GM19438 (cell line): ENCODE measurements around the gene IQCB1.
"Not testable (repeated sequence)": the region's sequence is repeated elsewhere in the genome, so short reads cannot be mapped to it uniquely, and the experiment has no call there.

Source experiments
- ATAC-seq: cut with Tn5 transposase; IDR thresholded peaks from one replicate; pipeline ENCODE4 v1.9.1; 2021; ENCODE audit warnings: low read depth; ENCODE audit not compliant: unreplicated experiment

The IQCB1 gene

DNA sequence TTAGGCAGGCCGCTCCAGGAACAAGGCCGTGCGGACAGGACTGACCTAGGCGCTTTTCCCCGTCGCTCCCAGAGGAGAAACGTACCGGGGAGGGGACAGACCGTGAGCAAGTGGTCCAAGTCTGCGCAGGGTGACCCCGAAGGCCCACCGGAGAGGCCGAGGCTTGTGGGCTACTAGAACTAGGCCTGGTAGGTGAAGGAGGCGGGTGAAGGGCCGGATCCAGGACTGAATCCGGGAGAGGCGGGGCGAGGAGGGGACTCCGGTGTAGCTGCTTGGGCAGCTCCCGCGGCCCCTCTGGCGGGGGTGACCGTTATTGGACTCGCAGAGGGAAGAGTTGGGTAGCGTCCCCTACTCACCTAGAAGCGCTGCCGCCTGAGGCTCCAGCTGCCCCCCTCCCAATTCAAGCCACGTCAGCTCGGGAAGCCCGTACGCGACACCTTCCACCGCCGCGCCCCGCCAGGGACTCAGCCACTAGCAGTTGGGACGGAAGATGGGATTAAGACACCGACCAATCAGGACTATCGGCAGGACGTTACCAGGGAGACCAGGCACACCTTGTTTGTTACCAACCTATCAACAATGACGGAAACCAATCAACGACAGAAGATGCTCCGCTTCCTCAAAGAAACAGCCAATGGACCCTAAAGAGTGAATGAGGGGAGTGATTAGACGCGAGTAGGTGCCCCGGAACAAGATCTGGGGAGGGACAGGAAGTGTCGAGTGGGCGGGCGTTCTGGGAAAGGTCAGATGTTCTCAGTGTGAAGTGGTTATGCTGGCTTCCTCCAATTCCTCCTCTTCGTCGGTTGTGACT, 85.4 kb downstream of the IQCB1 start, which contains the start of gene GOLGB1:
TSS of gene GOLGB1 (minus strand) at position 466 of the 811 bp plus-strand sequence. CDS start 18,770 bp downstream, outside the sequence.
- peak; percentile 95 for ATAC-seq

DNA sequence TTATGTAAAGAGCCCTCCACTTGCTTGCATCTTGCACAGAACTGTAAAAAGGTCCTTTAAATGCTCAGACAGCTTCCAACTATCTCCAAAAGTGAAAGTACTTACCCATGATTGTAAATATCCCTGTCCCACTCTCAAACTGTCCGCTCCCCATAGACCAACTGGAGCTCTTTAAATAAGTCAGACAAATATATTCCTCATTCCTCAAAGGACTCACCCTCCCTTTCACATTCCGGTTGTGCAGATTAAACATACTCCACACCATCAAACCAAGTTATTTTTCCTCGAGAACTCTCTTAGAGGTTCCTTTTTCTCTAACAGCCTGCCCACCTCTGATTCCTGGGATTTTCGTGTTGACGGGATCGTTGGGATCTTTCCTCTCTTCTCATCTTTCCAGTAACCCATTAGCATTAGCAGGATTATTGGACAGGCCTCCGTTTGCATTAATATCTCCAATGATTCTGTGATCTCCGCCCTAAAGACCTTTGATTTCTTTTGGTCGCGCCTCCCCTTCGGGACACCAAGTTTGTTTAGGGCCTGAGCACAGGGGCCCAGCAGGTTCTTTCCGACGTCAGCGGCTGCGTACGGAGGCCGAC, 86.1 kb downstream of the IQCB1 start:
- ATAC-seq = peak; percentile 32

DNA sequence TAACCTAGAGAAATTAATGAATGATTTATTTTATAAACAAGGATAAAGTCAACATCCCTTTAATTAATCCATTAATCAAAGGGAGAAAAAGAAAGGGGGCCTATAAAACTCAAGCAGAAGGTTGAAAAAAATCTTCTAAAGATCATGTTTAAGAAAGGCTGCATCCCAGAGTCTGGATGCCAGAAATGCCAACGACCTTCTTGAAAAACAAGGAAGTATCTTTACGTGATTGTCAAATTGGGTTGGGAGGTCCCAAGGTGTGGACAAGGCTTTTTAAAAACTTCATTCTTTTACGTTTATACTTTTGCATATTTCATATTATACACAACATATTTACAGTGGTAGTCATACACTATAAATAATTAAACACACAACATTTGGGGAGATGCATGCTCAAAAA, 86.9 kb downstream of the IQCB1 start:
- no peak for ATAC-seq

DNA sequence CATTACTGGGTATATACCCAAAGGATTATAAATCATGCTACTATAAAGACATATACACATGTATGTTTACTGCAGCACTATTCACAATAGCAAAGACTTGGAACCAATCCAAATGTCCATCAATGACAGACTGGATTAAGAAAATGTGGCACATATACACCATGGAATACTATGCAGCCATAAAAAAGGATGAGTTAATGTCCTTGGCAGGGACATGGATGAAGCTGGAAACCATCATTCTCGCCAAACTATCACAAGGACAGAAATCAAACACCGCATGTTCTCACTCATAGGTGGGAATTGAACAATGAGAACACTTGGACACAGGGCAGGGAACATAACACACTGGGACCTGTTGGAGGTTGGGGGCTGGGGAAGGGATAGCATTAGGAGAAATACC, 91.8 kb downstream of the IQCB1 start:
- ATAC-seq = not testable (repeated sequence)

DNA sequence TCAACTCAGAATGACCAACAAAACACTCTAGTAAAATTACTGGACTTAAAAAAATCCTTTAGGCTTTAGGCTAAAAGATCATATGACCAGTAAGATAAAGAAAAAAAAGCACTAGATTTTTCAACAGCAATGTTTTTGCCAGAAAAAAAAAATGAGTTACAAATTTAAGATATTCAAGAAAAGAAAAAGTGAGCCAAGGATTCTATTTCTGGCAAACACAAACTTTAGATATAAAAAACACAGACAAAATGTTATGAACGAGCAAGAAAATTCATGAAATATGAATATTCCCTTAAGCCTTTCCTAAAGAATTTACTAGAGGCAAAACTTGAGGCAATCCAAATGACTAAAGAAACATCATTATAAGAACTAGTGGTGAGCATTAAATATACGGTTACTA, 94.0 kb downstream of the IQCB1 start:
- ATAC-seq = no peak

DNA sequence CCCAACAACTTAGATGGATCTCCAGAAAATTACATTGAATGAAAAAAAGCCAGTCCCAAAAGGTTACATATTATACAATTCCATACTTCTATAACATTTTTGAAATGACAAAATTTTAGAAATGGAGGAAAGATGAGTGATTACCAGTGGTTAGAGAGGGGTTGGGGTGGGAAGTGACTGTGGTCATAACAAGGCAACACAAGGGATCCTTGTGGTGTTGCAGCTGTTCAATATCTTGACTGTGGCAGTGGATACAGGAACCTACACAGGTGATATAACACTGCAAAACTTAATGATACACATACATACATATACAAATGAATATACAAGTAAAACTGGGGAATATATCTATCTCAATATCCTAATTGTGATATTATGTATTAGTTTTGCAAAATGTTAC, 95.0 kb downstream of the IQCB1 start:
- ATAC-seq = no peak

DNA sequence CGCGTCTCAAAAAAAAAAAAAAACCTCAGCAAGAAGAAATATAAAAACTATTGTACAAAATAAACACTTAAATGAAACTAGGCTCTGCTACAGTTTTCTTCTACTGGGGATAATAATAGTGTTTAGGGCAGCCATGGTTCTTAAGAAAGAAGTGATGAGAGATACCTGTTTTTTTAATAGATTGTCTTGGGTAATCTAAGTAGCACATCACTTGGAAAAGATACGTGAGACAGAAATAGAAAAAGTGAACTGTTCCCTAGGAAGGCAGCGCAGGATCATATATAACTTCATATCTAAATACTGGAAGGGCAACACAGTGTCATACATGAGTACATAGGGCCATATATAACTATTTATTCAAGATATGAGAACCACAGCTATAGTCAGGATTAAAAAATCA, 97.2 kb downstream of the IQCB1 start:
- no peak for ATAC-seq

DNA sequence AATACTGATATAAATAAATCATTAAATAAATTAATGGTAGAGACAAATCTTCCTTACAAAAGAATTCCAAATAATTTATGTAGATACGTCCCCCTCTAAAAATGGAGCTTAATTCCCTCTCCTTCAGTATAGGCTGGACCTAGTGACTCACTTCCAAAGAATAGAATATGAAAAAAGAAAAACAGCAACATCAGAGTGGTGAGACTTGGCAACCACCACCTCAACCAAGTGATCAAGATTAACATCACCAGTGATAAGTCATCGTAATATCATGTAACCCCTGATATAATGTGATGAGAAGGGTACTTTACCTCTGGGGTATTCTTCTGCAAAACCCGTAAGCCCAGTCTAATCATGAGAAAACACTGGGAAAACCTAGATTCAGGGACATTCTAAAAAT, 98.7 kb downstream of the IQCB1 start:
- ATAC-seq = no peak

DNA sequence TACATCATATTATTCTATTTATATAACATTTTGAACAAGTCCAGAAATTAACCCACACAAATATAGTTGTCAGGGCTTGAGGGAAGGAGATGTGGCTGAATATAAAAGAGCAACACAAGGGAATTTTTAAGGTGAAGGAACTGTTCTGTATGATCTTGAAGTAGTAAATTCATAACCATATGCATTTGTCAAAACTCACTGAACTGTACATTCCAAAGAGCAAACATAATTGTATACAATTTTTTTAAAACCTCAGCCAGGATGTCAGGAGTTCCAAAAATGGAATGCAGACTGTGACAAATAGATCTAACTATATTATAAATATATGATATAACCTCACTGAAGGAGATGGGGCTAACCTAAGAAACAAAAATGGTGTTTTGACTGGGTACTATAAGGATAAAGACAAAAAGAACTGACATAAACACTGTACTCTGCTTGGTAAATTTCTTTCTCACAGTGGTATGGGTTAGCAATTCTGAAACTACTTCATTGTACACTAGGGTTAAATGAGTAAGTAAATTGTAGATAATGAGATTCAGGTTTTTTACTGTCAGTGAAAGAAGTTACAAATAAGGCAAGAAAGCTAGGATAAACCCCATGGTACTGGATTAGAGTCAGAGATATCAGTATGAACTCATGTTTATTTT, 99.7 kb downstream of the IQCB1 start:
- ATAC-seq = peak; percentile 81

DNA sequence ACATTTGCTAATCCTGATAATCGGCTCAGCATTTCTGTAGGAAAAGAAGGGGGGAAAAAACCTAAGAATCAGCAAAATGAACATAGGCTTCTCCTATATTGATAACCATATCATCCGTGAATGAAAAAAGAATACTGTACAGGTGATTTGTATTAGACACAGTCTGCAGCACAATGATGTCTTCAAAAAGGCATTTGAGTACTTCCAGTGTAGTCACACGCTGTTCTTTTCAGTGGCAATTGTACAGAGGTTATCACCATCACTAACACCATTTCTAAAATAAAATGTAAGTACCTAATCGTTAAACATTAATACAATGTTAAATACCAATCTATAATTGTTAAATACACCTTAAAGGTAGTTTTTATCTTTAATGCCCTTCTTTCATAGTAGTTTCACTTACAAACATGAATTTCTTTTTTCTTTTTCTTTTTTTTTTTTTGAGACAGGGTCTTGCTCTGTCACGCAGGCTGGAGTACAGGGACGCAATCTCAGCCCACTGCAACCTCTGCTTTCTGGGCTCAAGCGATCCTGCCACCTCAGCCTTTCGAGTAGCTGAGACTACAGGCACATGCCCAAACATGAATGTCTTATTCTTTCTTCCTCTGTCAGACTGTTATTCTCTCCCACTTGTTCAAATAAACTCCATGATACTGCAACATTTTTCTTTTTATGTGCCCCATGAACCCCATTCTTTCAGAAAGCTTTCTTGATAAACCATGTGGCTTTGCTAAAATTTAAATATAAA, 103.7 kb downstream of the IQCB1 start:
- no peak for ATAC-seq

DNA sequence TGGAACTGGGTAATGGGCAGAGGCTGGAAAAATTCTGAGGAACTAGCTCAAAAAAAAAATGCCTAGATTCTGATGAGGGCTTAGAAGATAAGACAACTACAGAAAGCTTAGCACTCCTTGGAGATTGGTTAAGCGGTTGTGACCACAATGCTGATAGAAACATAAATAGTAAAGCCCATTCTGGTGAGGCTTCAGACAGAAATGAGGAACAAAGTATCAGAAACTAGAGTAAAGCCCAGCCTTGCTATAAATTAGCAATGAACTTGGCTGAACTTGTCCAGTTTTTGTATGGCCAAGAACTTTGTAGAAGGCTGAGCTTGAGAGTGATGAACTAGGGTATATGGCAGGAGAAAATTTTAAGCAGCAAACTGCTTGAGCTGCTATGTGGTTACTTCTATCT, 110.7 kb downstream of the IQCB1 start:
- peak; percentile 95 for ATAC-seq

DNA sequence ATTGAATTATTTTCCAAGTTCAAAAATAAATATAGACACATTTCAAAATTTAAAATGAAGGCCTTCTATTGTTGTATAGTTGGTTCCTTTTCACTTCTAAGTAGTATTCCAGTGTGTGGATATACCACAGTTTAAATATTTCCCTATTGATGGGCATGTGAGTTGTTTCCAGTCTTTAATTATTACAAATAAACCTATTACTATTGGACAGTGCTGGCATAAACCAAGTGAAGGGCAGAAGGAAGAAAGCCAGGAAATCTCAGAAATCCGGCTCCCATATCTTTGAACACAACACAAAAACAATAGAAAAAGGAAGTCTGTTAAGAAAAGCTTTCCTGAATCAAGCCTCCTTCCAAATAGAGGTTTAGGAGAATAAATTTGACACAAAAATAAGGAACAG, 111.4 kb downstream of the IQCB1 start:
- no peak for ATAC-seq

DNA sequence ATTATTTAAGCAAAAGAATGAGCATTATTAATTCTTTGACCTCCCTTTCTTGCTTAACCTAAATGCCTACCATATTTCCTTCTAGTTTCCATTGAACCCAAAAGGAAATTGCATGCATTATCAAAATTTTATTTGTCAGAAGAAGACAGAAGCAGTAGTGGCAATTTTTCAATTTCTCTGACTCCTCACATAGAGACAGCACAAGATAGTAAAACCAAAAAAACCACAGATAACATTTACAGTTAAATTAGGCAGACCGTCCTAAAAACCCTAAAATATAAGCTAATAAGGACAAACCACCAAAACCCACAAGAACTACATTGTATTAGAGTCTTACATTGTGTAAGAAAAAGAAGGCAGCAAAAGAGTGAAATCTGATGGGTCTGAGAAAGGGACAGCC, 112.4 kb downstream of the IQCB1 start:
- no peak for ATAC-seq

DNA sequence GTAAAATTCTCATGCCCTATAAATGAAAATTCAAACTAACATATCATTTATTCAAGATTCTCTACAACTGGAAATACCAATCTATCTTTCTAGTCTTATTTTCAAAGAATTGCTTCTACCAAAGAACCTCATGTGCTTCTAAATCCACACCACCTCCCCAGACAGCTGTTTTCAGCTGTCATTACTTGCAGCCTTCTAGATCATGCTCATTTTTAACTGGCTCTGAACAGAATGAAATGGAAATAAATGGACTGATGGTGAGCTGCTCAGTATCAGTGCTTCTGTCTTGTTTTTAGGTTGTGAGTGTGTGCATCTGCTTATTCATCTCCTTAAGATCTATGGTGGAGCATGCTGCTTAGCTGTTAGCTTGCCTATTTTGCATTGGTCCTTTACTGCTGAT, 114.7 kb downstream of the IQCB1 start:
- ATAC-seq = no peak
